Endothelial cell of umbilical vein (primary cell): ENCODE measurements around the gene NEU1. TPM values are rescaled to one million over a fixed set of nuclear protein-coding genes. Genes with fewer than 3 reads are reported as not detected.
"Not testable (repeated sequence)": the region's sequence is repeated elsewhere in the genome, so short reads cannot be mapped to it uniquely, and the experiment has no call there.

ENCODE experiments used
- BruUV-seq: library from RNA; stranded (reverse); fragments of 400-500 nt; replicated peaks from 2 replicates; lab custom pipeline; 2021; lab: Mats Ljungman, UMichigan
- CTCF ChIA-PET: fragments of 300-600, 350-600 bp; sonication (Branson Sonifier 250); formaldehyde crosslinking; loops from one replicate; lab custom pipeline; 2021; ENCODE audit warnings: antibody characterized with exemption, inconsistent platforms; lab: Charles Lee
- POLR2A ChIA-PET: fragments of 300-600, 350-600 bp; sonication (Branson Sonifier 250); formaldehyde crosslinking; loops from one replicate; lab custom pipeline; 2021; ENCODE audit warnings: antibody characterized with exemption, inconsistent platforms; lab: Charles Lee
- DNase-seq: peaks from one replicate; pipeline ENCODE4 v3.0.0-alpha.2; 2011; ENCODE audit warnings: low read depth, low spot score
- FAIRE-seq: peaks from 2 replicates; lab custom pipeline; 2011; peaks lifted over from hg19 to GRCh38; lab: Jason Lieb, UNC
- H2AFZ ChIP-seq: 2 replicates; pipeline ENCODE4 v1.6.0; 2012; ENCODE audit warnings: low read depth, low read length, control low read depth, inconsistent platforms
- H3K27ac ChIP-seq: 2 replicates; pipeline ENCODE4 v1.5.1; 2011; ENCODE audit warnings: low read depth, mild to moderate bottlenecking, control low read depth, low read length, moderate library complexity; ENCODE audit not compliant: insufficient read depth
- H3K27me3 ChIP-seq, 2 experiments: 2 replicates each; pipeline versions ENCODE4 v1.6.0 to v1.6.1; 2011; ENCODE audit warnings: low read length in 2 of 2, mixed read lengths in 1 of 2; ENCODE audit not compliant: control insufficient read depth in 2 of 2, insufficient read depth in 2 of 2
- H3K36me3 ChIP-seq, 2 experiments: 2 replicates in 1 of 2; 3 replicates in 1 of 2; pipeline ENCODE4 v1.5.1; 2011; ENCODE audit warnings: low read length in 2 of 2, mild to moderate bottlenecking in 1 of 2, moderate library complexity in 1 of 2; ENCODE audit not compliant: control insufficient read depth in 2 of 2, insufficient read depth in 2 of 2; ENCODE audit errors: extremely low read depth in 1 of 2
- H3K4me1 ChIP-seq: 3 replicates; pipeline ENCODE4 v1.5.1; 2011; ENCODE audit warnings: mild to moderate bottlenecking, low read length; ENCODE audit not compliant: control insufficient read depth, insufficient read depth; ENCODE audit errors: extremely low read depth
- H3K4me2 ChIP-seq: 2 replicates; pipeline ENCODE4 v1.6.1; 2011; ENCODE audit warnings: low read length, control low read depth, mixed read lengths; ENCODE audit not compliant: insufficient read depth
- H3K4me3 ChIP-seq, 3 experiments: fragments of 200-600 bp in 1 of 3; sonication (generic), shearing (Covaris generic) in 1 of 3; replicated peaks in 1 of 3; 2 replicates each; pipeline ENCODE4 v1.5.1; 2011 to 2016; ENCODE audit warnings: control low read depth in 3 of 3, low read length in 3 of 3, mild to moderate bottlenecking in 2 of 3, inconsistent platforms in 1 of 3, low read depth in 1 of 3, moderate library complexity in 1 of 3; ENCODE audit not compliant: insufficient read depth in 1 of 3
- H3K79me2 ChIP-seq: 2 replicates; pipeline ENCODE4 v1.6.0; 2012; ENCODE audit warnings: low read length, inconsistent platforms; ENCODE audit not compliant: control insufficient read depth, insufficient read depth
- H3K9ac ChIP-seq: replicated peaks from 2 replicates; pipeline ENCODE3; 2011; ENCODE audit warnings: low read length, control low read depth; ENCODE audit not compliant: insufficient read depth; ENCODE audit errors: extremely low read depth
- H3K9me1 ChIP-seq: replicated peaks from 3 replicates; pipeline ENCODE4 v1.6.0; 2011; ENCODE audit warnings: mild to moderate bottlenecking, low read length; ENCODE audit not compliant: control insufficient read depth, insufficient read depth; ENCODE audit errors: extremely low read depth
- H3K9me3 ChIP-seq: replicated peaks from 2 replicates; pipeline ENCODE4 v1.5.1; 2012; ENCODE audit warnings: low read length, inconsistent platforms; ENCODE audit not compliant: control insufficient read depth, insufficient read depth
- H4K20me1 ChIP-seq: replicated peaks from 2 replicates; pipeline ENCODE3; 2011; ENCODE audit warnings: mild to moderate bottlenecking, low read length; ENCODE audit not compliant: control insufficient read depth, insufficient read depth; ENCODE audit errors: extremely low read depth
- EZH2 ChIP-seq: IDR thresholded peaks from 2 replicates; pipeline ENCODE4 v1.6.1; 2012; ENCODE audit warnings: borderline replicate concordance, low read depth, mild to moderate bottlenecking, moderate library complexity, low read length, inconsistent platforms; ENCODE audit not compliant: severe bottlenecking
- FOS ChIP-seq: IDR thresholded peaks from 2 replicates; pipeline ENCODE4 v1.6.1; 2011; ENCODE audit warnings: mild to moderate bottlenecking, low read length, moderate library complexity, borderline replicate concordance; ENCODE audit not compliant: insufficient read depth
- GATA2 ChIP-seq: IDR thresholded peaks from 2 replicates; pipeline ENCODE4 v1.7.0; 2011; ENCODE audit warnings: low read depth, mild to moderate bottlenecking, moderate library complexity, mixed read lengths, low read length; ENCODE audit not compliant: insufficient read length, insufficient read depth
- JUN ChIP-seq: IDR thresholded peaks from 2 replicates; pipeline ENCODE4 v1.6.1; 2011; ENCODE audit warnings: borderline replicate concordance, low read depth; ENCODE audit not compliant: insufficient read length, insufficient read depth
- MAX ChIP-seq: IDR thresholded peaks from 2 replicates; pipeline ENCODE4 v1.6.1; 2011; ENCODE audit not compliant: insufficient read depth, insufficient read length
- MYC ChIP-seq: IDR thresholded peaks from one replicate; pipeline ENCODE4 v1.6.1; 2011; ENCODE audit warnings: mild to moderate bottlenecking, low read depth, low read length
- POLR2A ChIP-seq: IDR thresholded peaks from 2 replicates; pipeline ENCODE4 v1.6.1; 2012; ENCODE audit warnings: low read depth, mild to moderate bottlenecking, control low read depth, low read length
- POLR2AphosphoS5 ChIP-seq: IDR thresholded peaks from 2 replicates; pipeline ENCODE4 v1.6.1; 2012; ENCODE audit warnings: low read depth, mild to moderate bottlenecking, control low read depth, low read length, moderate library complexity; ENCODE audit not compliant: insufficient read depth
- dilution Hi-C: fragments of 300-500 bp; cut with MboI; formaldehyde crosslinking; loops from one replicate; pipeline ENCODE4 v1.15.0; 2019; ENCODE audit warnings: low sequenced_read_pairs; ENCODE audit not compliant: extremely low pct_ligation_motif_present
- intact Hi-C: fragments of 100-400 bp; cut with micrococcal nuclease; formaldehyde crosslinking; loops from one replicate; pipeline ENCODE4 v1.10.0; 2022
- polyA plus RNA-seq, 4 experiments: library from polyadenylated mRNA; depleted of rRNA in 3 of 4; stranded (reverse) in 3 of 4; unstranded in 1 of 4; fragments of >200 nt; gene quantifications; 2 replicates each; pipeline versions ENCODE4 v1.2.1 to v1.2.3, GENCODE V29; 2011 to 2012; ENCODE audit warnings: missing spikeins in 1 of 4
- total RNA-seq: library from RNA; stranded (reverse); gene quantifications from 2 replicates; pipeline ENCODE4 v1.2.3, GENCODE V29; 2021
- TF ChIP-seq, protein P1 (sequence below), 2 donors: IDR thresholded peaks; 1 replicate in 1 of 2; 2 replicates in 1 of 2; pipeline ENCODE4 v1.5.1; 2011; ENCODE audit warnings: low read length in 2 of 2, mild to moderate bottlenecking in 2 of 2, moderate library complexity in 2 of 2, control low read depth in 1 of 2, inconsistent platforms in 1 of 2, low read depth in 1 of 2; ENCODE audit not compliant: insufficient read depth in 1 of 2; ENCODE audit errors: extremely low read depth in 1 of 2

The NEU1 gene
- total and polyA plus RNA-seq, 2 donors (not counting 3 experiments of a cell fraction or from before 2014, with no cell fraction given) = 62.8 to 111 TPM

DNA sequence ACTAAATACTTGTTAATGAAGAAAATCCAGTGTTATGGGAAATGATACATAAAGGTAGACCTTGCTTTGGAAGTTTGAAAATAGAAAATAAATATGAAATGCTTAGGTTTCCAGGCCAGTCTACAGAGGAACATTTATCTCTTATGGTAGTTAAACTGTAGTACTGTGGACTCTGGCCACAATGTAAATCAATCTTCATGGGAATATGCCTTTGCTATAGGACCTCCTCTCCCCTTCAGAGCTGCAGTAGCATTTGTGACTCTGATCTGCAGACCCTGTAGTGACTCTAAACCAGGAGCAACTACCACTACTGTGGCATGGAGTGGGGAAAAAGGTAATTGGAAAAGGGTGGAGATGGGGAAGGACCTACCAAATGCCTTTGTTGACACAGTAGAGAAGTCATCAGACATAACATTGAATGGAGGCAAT, 42.7 kb downstream of the NEU1 start:
- Histone ChIP-seq H3K9ac (no peak overlapping the region), H3K27ac (no peak overlapping the region), H2AFZ (no peak overlapping the region), H3K79me2 (peaks cover 16% of the 10 kb centered on the region), H3K4me1 (peaks cover 24% of the 10 kb centered on the region), H3K9me1 (no peaks in the 10 kb centered on the region), H4K20me1 (no peaks in the 10 kb centered on the region), H3K4me2 (no peak overlapping the region), H3K4me3 (no peak overlapping the region), H3K27me3 (no peaks in the 10 kb centered on the region), H3K36me3 (no peaks in the 10 kb centered on the region), H3K9me3 (no peaks in the 10 kb centered on the region)
- dilution Hi-C loops = no loop called here
- POLR2A ChIA-PET = no interaction called here
- intact Hi-C loops = no loop called here
- no TSS peak for BruUV-seq
- no peak for FAIRE-seq
- TF ChIP-seq POLR2AphosphoS5 (no peak), MYC (no peak), POLR2A (no peak), JUN (no peak), EZH2 (no peak), MAX (no peak), FOS (no peak), GATA2 (no peak)
- TF ChIP-seq, protein P1, sequence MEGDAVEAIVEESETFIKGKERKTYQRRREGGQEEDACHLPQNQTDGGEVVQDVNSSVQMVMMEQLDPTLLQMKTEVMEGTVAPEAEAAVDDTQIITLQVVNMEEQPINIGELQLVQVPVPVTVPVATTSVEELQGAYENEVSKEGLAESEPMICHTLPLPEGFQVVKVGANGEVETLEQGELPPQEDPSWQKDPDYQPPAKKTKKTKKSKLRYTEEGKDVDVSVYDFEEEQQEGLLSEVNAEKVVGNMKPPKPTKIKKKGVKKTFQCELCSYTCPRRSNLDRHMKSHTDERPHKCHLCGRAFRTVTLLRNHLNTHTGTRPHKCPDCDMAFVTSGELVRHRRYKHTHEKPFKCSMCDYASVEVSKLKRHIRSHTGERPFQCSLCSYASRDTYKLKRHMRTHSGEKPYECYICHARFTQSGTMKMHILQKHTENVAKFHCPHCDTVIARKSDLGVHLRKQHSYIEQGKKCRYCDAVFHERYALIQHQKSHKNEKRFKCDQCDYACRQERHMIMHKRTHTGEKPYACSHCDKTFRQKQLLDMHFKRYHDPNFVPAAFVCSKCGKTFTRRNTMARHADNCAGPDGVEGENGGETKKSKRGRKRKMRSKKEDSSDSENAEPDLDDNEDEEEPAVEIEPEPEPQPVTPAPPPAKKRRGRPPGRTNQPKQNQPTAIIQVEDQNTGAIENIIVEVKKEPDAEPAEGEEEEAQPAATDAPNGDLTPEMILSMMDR (IDR thresholded peaks at IDR 0.05; ENCODE audit: extremely low read depth in 1 of 2, insufficient read depth in 1 of 2, low read depth in 1 of 2, low read length in 2 of 2) = no peak
- DNase-seq = no peak
- CTCF ChIA-PET = no interaction called here

DNA sequence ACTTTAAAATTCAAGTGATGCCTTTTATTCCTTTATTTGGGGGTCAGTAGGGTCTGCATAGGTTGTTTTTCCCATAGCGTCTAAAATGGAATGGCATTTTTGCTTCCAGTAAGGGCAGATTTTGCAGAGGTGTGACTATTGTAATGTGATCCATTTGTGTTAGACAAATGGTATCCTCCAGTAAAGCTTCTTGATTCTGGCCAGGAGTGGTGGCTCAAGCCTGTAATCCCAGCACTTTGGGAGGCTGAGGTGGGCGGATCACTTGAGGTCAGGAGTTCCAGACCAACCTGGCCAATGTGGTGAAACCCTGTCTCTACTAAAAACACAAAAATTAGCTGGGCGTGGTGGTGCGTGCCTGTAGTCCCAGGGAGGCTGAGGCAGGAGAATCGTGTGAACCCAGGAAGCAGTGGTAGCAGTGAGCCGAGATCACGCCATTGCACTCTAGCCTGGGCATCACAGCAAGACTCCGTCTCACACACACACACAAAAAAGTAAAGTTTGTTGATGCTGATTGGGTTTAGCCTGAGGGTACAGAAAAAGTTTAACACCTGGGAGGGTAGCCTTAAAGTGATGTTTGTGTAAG, 44.6 kb downstream of the NEU1 start:
- H3K4me1 ChIP-seq = peaks cover 32% of the 10 kb centered on the region
- intact Hi-C loops, H3K9ac ChIP-seq, H3K27ac ChIP-seq, H3K9me1 ChIP-seq, H2AFZ ChIP-seq, H3K27me3 ChIP-seq, DNase-seq, BruUV-seq, H3K36me3 ChIP-seq, dilution Hi-C loops, H3K9me3 ChIP-seq, H4K20me1 ChIP-seq: not testable (repeated sequence)
- peak; percentile 60 for FAIRE-seq
- ChIA-PET CTCF (interaction anchor here (0.6 to 1.0 kb wide), 3 partner anchors 11 to 183 kb away, joined by 3 to 4 read pairs (median 3); partner anchors contain the start of gene LSM2), POLR2A (interaction anchor here (0.8 kb wide), 1 partner anchor 9 kb away, joined by 3 read pairs; the partner anchor contains the start of gene HSPA1B)
- H3K4me2 ChIP-seq = peak overlapping the region; percentile 96
- peaks cover 16% of the 10 kb centered on the region for H3K79me2 ChIP-seq
- peak overlapping the region; percentile 33 to 62 (median 43) for H3K4me3 ChIP-seq
